Erythroblast (primary cell): Measurements from ENCODE around the gene SRPX2.

ENCODE experiments used
- DNase-seq, 2 experiments: peaks; one replicate each; lab custom pipeline; 2025; lab: John Stamatoyannopoulos, UW
- GATA1 ChIP-seq: IDR thresholded peaks from 2 replicates; pipeline ENCODE4 v1.6.1; 2011; ENCODE audit warnings: low read depth, mild to moderate bottlenecking, control low read depth, low read length, moderate library complexity
- POLR2A ChIP-seq: IDR thresholded peaks from 2 replicates; pipeline ENCODE4 v1.6.1; 2011; ENCODE audit warnings: mild to moderate bottlenecking, low read length

SRPX2 gene

GRCh38 chrX:100643956-100644860 lies at the start of gene SRPX2:
TSS of gene SRPX2 (plus strand) at chrX:100644199. CDS start at chrX:100646323, 2,124 bp downstream.
- peak in 1 of 2 experiments; percentile 25 for DNase-seq
- TF ChIP-seq GATA1 (no peak), POLR2A (no peak)

- TF ChIP-seq POLR2A (no peak), GATA1 (no peak)
Observed at GRCh38 chrX:100596601-100597000, 47.4 kb upstream of the SRPX2 start.

GRCh38 chrX:100599456-100599855 lies 44.5 kb upstream of the SRPX2 start:
- DNase-seq, result no peak
- TF ChIP-seq GATA1 (no peak), POLR2A (no peak)

More at GRCh38 chrX:100596601-100597000, 47.4 kb upstream of the SRPX2 start:
- no peak for DNase-seq

GRCh38 chrX:100600340-100600739 lies 43.7 kb upstream of the SRPX2 start:
- TF ChIP-seq GATA1 (no peak), POLR2A (no peak)
- DNase-seq, result no peak

GRCh38 chrX:100600758-100601157 lies 43.2 kb upstream of the SRPX2 start:
- DNase-seq, result no peak
- TF ChIP-seq GATA1 (no peak), POLR2A (no peak)

- TF ChIP-seq GATA1 (no peak), POLR2A (no peak)
- no peak for DNase-seq
Observed at GRCh38 chrX:100606753-100607152, 37.2 kb upstream of the SRPX2 start.

GRCh38 chrX:100609591-100609990 lies 34.4 kb upstream of the SRPX2 start:
- no peak for DNase-seq
- TF ChIP-seq POLR2A (no peak), GATA1 (no peak)

- no peak for DNase-seq
- TF ChIP-seq GATA1, result no peak
- no peak for TF ChIP-seq POLR2A
Observed at GRCh38 chrX:100611951-100612350, 32.0 kb upstream of the SRPX2 start.

- peak; percentile 7 to 17 for DNase-seq
- TF ChIP-seq GATA1 (no peak), POLR2A (no peak)
Observed at GRCh38 chrX:100615005-100615404, 29.0 kb upstream of the SRPX2 start.

- DNase-seq, result no peak
- TF ChIP-seq GATA1 (no peak), POLR2A (no peak)
Observed at GRCh38 chrX:100623001-100623400, 21.0 kb upstream of the SRPX2 start.

- no peak for TF ChIP-seq GATA1
- TF ChIP-seq POLR2A, result no peak
- DNase-seq, result no peak
Observed at GRCh38 chrX:100625985-100626491, 18.0 kb upstream of the SRPX2 start.

- no peak for DNase-seq
- no peak for TF ChIP-seq GATA1
- no peak for TF ChIP-seq POLR2A
Observed at GRCh38 chrX:100635040-100635439, 9.0 kb upstream of the SRPX2 start.

GRCh38 chrX:100635989-100636320 lies 8.0 kb upstream of the SRPX2 start:
- TF ChIP-seq GATA1 (no peak), POLR2A (no peak)
- no peak for DNase-seq

- peak; percentile 86 to 87 for DNase-seq
- no peak for TF ChIP-seq GATA1
- TF ChIP-seq POLR2A, result no peak
Observed at GRCh38 chrX:100636321-100636991, 7.5 kb upstream of the SRPX2 start, which contains the start of gene TSPAN6. TSS of gene TSPAN6 (minus strand) at chrX:100636806. CDS start at chrX:100636694, 112 bp downstream.
